SKM-1 treated with dmso at 0.1 percent for 144 hours (cell line): Measurements from ENCODE around the gene TMEM167A.
"Not testable (repeated sequence)": the region's sequence is repeated elsewhere in the genome, so short reads cannot be mapped to it uniquely, and the experiment has no call there.

Experiments
- DNase-seq: peaks from one replicate; lab custom pipeline; 2025; ENCODE audit not compliant: unreplicated experiment; lab: John Stamatoyannopoulos, UW

TMEM167A gene

DNA sequence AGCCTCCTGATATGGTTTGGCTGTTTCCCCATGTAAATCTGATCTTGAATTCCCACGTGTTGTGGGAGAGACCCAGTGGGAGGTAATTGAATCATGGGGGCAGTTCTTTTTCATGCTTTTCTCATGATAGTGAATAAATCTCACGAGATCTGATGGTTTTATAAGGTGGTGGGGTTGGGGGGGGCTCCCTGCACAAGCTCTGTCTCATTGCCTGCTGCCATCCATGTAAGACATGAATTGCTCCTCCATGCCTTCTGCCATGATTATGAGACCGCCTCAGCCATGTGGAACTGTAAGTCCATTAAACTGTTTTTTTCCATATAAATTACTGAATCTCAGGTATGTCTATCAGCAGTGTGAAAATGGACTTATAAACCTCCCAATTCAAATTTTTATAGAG is 13.0 kb upstream of the TMEM167A start:
- DNase-seq, result no peak

GRCh38 chr5:83085106-83085505 is 7.9 kb upstream of the TMEM167A start:
- DNase-seq, result no peak

DNA sequence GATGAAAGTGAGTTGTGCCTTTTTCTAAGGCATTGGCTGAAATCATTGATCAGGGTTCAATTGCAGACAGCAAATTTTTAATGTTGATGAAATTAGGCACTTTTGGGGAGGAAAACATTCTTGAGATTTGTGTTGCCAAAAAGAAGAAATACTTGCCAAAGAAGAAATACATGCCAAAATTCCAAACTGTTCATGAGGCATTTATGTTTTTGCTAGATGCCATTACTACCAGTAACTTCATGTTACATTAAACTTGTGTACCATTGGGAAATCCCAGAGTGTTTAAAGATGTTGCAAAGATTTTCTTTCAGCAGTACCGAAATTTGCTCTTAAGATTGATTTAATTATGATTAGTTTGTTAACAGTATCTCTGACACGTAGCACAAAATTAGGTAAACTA is 7.1 kb upstream of the TMEM167A start:
- no peak for DNase-seq

- DNase-seq, result no peak
These were observed 5.6 kb upstream of the TMEM167A start for GRCh38 chr5:83082750-83083149.

DNA sequence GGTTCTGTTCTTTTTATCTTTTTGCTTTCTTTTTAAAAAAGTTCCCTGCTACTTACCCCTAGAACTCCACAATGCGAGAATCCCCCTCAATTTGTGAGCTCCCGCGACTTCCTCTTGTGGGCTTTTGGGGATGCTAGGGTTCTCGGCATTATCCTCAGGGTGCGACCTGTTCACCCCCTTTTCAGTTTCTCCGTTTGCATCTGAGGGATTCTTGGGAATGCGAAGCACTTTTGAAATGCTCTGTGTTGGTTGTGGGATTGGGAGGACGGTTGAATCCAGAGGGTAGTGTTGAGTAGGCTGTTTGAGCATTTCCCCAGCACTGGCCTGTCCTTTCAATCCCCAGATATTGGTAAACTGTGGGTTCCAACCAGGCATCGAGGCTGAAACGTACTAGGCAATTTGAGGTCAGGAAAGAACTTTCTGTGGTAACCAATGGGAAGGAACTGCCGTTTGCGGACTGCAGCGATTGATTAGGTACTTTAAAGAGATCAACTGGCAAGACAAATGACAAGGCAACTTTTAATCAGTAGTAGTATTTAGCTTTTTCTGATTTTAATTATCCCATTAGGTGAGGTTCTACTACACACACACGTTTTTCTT is 568 bp upstream of the TMEM167A start:
- DNase-seq, result peak; percentile 42

GRCh38 chr5:83072966-83073365 is 4.2 kb downstream of the TMEM167A start:
- DNase-seq, result no peak

DNA sequence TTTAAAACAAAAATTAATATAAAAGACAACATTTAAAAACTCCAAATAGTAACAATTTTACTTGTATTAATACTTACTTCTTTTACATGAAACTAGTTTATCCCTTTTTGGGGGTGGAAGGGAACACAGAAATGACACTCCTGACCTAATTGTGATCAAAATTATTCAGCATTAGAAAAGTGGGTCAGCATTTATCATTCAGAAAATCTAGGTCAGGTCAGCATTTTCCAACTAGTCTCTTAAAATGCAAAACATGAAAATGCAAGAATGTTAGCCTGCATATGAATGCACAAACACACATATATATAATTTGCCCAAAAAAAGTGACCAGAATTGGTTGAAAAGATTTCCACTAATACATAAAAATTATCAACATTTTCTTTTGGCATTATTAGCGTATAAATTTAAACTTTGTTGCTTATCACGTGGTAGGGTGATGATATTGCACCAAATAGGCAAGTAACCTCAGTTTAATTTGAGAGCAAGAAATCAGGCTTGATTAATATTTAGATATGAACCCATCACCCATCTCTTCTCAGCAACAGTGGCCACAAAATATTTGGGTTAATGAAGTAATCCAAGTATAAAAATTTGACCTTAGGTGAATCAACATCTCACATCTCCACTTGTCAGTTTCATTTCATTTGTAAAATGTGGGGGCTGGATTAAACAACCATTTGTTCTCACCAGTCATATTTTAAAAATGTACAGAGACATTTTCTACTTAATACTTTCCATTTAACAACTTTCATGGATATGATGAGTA is 5.7 kb downstream of the TMEM167A start:
- DNase-seq, result no peak

DNA sequence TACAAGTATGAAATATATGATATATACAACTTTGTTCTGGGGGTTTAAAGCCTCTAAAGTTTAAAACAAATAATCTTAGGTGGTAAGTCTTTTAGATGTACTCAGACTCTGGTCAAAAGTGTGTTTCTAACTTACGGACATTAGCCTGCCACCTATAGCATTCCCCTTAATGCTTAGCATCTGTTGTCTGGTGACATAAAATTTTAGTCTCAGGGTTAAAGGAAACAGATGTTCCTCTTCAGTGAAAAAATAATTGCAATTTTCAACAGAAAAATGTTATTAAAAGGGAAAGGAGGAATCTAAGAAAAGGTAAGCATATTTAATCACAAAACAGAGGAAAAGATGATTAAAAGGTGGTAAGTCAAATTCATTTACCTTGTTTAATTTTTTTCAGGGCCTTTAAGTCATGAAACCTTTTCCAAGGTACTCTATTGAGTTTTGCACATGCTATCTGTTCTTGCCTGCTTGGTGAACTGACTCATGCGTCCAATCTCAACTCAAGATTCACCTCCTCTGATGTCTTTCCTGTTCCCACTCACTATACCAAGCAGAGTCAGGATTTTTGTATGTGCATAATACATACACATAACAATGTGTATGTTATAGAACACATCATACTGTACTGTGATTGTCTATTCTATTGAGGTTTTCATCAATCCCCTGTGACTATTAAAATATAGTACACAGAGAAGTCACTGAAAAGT is 7.9 kb downstream of the TMEM167A start:
- no peak for DNase-seq

DNA sequence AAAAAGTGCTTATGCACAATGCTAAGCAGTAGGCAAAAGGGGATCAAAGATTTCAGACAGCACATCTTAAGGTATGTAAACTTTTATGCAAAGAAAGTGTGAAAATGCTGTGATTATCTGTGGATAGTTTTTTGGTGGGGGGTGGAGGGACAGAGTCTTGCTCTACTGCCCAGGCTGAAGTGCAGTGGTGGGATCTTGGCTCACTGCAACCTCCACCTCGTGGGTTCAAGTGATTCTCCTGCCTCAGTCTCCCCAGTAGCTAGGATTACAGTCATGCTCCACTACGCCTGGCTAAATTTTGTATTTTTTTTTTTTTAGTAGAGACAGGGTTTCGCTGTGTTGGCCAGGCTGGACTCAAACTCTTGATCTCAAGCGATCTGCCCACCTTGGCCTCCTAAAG is 9.8 kb downstream of the TMEM167A start:
- not testable (repeated sequence) for DNase-seq

DNA sequence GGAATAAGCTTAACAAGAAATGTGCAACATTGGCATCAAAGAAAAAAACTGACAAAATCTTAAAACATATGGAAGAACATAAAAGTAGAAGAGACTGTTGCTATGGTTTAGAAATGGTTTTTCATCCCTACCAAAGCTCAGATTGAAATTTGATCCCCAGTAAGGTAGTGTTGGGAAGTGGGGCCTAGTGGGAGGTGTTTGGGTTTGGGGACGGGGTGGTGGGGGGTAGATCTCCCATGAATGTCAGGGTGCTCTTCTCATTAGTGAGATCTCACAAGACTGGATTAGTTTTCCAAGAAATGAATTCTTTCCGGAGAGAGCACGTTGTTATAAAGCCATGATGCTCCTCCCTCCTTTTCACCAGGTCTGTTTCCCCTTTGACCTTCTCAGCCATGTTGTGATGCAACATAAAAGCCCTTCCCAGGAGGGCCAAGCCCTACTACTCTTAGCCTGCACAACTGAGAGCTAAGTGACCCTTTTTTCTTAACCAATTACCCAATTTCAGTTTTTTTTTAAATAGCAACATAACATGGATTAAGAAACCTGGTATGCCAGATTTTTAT is 10.6 kb downstream of the TMEM167A start:
- DNase-seq, result no peak

- DNase-seq, result no peak
These were observed 17.9 kb downstream of the TMEM167A start for GRCh38 chr5:83059341-83059740.

DNA sequence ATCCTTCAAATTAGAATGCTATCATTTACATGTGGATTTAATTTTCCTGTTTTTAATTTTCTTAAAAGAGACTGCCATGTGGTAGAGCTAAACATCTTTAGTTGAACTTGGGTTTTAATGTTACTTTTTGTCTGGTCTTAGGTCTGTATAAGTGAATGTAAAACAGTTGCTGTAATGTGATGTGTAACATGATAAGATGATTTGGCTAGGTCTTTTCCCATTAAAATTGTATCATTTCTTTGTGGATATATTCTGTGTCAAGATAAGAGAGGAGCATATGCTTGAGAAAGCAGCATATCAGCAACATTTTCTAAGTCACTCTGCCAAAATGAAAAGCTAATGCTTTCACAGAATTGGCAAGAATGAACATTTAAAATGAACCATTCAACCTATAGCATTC is 18.5 kb downstream of the TMEM167A start:
- DNase-seq, result no peak

GRCh38 chr5:83055166-83055565 is 22.0 kb downstream of the TMEM167A start:
- no peak for DNase-seq

- no peak for DNase-seq
These were observed 26.4 kb downstream of the TMEM167A start for GRCh38 chr5:83050723-83051340.

DNA sequence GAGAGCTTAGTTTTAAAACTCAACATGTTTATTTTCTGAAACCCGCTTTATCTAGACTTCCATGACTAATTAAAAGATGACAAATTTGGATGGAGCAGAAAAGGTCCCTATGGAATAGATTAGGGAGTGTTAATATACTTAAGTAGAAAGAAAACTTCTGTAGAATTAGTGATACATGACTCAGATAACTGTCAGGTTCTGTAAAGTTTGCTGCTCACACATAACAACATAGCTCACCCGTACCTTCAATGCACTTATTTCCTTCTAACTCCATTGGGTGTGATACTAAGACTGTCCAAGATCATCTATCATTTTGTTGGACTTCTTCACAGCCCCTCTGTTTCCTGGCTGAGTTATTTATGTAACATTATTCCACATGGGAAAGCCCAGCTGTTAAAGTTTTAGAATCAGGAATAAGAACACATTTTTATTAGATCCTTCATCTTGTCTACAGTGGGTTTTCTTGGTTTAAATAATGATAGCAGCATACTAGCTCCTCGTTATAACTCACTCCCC is 27.8 kb downstream of the TMEM167A start:
- no peak for DNase-seq

DNA sequence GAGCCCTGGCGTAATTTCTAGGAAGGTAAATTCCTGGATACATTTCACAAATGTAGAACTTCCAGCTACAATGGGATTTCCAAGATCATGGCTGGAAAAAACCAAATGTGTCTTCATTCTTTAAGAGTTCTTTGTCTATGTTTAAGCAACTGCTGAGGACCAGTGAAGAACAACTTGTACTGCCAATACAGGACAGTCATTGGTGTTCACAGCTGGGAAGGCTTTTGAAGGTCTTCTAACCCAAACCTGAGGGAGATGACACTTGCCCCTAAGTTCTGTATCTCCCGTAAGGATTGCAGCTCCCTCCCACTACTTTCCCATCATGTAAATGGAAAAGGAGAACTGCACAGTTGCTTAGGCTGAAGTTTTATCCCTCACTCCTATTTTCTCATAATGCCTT is 28.4 kb downstream of the TMEM167A start:
- DNase-seq, result no peak

- DNase-seq, result no peak
These were observed 28.9 kb downstream of the TMEM167A start for GRCh38 chr5:83048277-83048676.

GRCh38 chr5:83044926-83045325 is 32.3 kb downstream of the TMEM167A start:
- no peak for DNase-seq

DNA sequence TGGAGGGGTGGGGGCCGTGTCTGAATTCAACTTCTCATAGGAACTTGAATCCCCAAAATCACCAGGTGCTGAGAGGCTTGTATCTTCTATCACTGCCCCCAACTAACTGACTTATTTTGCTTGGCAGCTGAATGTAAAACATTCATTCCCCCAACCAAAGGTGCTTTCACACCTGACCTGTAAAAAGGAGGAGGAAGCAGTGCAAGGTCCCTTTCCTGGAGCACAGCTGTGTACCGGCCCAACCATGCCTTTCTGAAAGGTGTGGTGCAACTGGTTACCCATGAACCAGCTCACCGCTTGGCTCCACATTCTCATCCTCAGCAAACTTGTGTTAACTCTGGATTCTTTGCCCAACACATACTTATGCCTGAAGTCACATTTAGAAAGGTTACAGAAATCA is 34.7 kb downstream of the TMEM167A start:
- no peak for DNase-seq

DNA sequence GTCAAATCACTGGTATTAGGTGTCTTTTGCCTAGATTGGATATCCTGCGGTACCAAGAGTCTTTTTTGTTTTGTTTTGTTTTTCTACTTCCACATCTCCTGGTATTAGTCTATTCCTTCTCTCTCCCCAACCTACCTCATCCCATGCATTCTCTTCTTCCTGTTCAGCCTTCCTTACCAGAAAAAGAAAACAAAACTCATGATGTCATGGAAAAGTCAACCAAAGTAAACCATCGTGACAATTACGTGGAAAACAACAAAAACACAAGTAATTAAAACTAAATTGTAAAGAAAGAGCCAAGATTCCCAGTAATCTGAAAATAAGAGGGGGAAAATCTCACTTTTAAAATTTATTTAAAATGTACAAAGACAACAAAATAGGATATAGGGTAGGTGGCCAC is 38.3 kb downstream of the TMEM167A start:
- DNase-seq, result no peak

DNA sequence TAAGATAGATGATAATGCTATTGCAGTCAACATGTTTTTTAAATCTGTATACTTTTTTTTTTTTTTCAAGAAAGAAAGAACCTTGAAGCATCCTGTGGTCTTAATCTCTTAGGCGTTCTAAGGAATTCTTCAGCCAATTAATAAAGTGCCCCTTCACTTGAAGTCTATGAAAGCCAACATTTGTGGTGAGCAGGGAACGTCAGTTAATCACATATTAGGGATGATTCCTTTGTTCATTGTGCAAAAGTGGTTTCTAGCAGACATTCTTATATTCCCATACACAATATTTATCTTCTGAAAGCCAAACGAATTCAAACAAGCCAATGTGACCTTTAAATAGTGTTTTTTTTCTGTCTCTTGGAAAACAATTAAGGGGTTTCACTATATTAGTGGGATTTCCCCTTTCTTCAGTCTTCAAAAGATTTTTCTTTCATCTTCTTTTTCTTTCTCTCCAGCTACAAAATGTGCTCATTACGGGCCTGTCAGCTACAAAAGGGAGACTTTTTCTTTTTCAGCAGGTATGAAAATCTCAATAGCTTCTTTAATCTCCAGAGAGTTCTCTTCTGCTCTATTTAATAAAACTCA is 40.1 kb downstream of the TMEM167A start:
- DNase-seq, result no peak
